NT2/D1 (cell line): ENCODE measurements around the gene SIGLEC12.

Source experiments
- DNase-seq: peaks from one replicate; pipeline ENCODE4 v3.0.0-alpha.2; 2011; ENCODE audit warnings: low read depth, low spot score
- H3K27me3 ChIP-seq: 2 replicates; pipeline ENCODE4 v1.6.0; 2011; ENCODE audit warnings: mild to moderate bottlenecking; ENCODE audit not compliant: insufficient read length, insufficient read depth
- H3K36me3 ChIP-seq: 2 replicates; pipeline ENCODE4 v1.6.1; 2011; ENCODE audit warnings: mild to moderate bottlenecking, low read length, mixed read lengths; ENCODE audit not compliant: insufficient read depth, insufficient read length
- H3K4me1 ChIP-seq: 2 replicates; pipeline ENCODE4 v1.5.1; 2011; ENCODE audit not compliant: insufficient read depth, insufficient read length
- H3K4me3 ChIP-seq: 2 replicates; pipeline ENCODE4 v1.5.1; 2011; ENCODE audit warnings: low read depth; ENCODE audit not compliant: insufficient read length
- H3K9ac ChIP-seq: 2 replicates; pipeline ENCODE4 v1.6.0; 2011; ENCODE audit warnings: low read depth; ENCODE audit not compliant: insufficient read length
- H3K9me3 ChIP-seq: 2 replicates; pipeline ENCODE4 v1.5.1; 2011; ENCODE audit warnings: mild to moderate bottlenecking, low read length; ENCODE audit not compliant: insufficient read depth
- SUZ12 ChIP-seq: IDR thresholded peaks from 2 replicates; pipeline ENCODE4 v1.6.1; 2011; ENCODE audit not compliant: insufficient read length, insufficient read depth; ENCODE audit errors: extremely low read depth
- YY1 ChIP-seq: IDR thresholded peaks from 2 replicates; pipeline ENCODE4 v1.6.1; 2011; ENCODE audit not compliant: insufficient read length, insufficient read depth
- ZNF274 ChIP-seq: IDR thresholded peaks from 2 replicates; pipeline ENCODE4 v1.6.1; 2011; ENCODE audit warnings: mild to moderate bottlenecking, low read depth, low read length

The SIGLEC12 gene

DNA sequence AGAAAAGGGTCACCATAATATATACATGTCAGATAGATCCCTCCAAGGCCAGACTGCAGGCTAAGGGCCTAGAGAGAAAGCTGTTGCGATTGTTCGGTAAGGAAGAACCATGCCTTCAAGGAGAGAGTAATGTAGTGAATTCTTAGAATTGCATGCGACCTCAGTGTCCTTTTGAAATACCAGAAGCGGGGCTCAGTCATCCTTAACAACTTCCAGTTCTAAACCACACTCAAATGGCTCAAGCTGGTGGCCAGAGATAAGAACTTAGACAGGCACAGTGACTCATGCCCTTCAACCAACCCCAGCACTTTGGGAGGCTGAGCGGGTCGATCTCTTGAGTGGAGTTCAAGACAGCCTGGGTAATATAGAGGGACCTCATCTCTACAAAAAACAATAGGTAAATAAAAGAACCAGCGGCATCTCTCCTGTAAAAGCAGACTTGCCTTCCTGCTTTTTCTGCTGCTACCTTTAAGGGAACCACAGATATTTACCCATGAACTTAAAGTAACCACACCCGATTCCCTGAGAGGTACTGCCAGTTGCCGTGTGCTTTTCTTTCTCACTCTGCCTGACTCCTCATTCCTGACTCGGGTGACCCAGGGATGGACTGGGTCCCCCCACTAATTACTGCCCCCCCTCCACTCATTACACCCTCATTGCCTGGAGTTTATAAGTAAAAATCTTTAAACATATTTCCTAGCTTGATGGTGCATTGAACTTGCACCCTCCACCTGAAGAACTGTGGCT is 45.2 kb upstream of the SIGLEC12 start:
- Histone ChIP-seq H3K36me3 (no peaks in the 10 kb centered on the region), H3K9ac (no peak overlapping the region), H3K27me3 (peaks cover 9% of the 10 kb centered on the region), H3K4me3 (no peak overlapping the region), H3K9me3 (peaks cover 5% of the 10 kb centered on the region; the same call in 1 of the 2 replicates), H3K4me1 (no peaks in the 10 kb centered on the region)
- TF ChIP-seq YY1 (no peak), ZNF274 (no peak), SUZ12 (no peak)
- no peak for DNase-seq

DNA sequence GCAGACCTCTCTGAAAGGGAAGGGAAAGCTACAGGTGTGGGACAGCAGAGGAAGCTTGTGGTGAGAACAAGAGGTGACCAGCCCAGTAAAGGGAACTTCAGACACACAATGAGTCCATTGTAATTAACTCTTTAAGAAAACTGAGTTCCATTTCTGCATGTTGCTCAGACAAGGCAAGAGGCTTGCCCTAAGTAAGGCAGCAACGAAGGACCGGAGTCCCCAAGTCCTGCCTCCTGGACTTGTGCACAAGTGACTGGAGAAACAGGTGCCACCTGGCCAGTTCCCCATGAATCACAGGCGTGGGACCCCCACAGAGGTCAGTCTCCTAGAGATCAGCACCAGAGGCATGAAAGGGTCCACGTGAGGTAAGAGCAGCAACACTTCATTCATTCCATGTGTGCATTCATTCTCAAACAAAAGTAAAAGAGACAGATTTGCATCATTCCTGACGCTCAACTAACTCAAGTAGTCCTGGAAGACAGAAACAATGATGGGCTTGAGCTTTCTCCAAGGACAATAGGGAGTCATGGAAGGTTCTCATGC is 44.6 kb upstream of the SIGLEC12 start:
- Histone ChIP-seq H3K36me3 (no peaks in the 10 kb centered on the region), H3K27me3 (peaks cover 3% of the 10 kb centered on the region), H3K4me3 (no peak overlapping the region), H3K9ac (no peak overlapping the region), H3K4me1 (no peaks in the 10 kb centered on the region), H3K9me3 (peaks cover 5% of the 10 kb centered on the region; the same call in 1 of the 2 replicates)
- no peak for DNase-seq
- TF ChIP-seq ZNF274 (no peak), YY1 (no peak), SUZ12 (no peak)

- Histone ChIP-seq H3K4me3 (no peak overlapping the region), H3K27me3 (peaks cover 2% of the 10 kb centered on the region), H3K9ac (no peak overlapping the region), H3K36me3 (no peaks in the 10 kb centered on the region), H3K4me1 (no peaks in the 10 kb centered on the region), H3K9me3 (peaks cover under 1% of the 10 kb centered on the region; the same call in 1 of the 2 replicates)
- TF ChIP-seq SUZ12 (no peak), YY1 (no peak), ZNF274 (no peak)
- DNase-seq, result no peak
Observed at GRCh38 chr19:51544038-51544437, 42.4 kb upstream of the SIGLEC12 start.

GRCh38 chr19:51542699-51543098 is 41.1 kb upstream of the SIGLEC12 start:
- H3K4me1 ChIP-seq, result no peaks in the 10 kb centered on the region
- no peaks in the 10 kb centered on the region for H3K27me3 ChIP-seq
- no peak overlapping the region for H3K4me3 ChIP-seq
- no peak overlapping the region for H3K9ac ChIP-seq
- no peak for DNase-seq
- H3K9me3 ChIP-seq, result no peaks in the 10 kb centered on the region
- H3K36me3 ChIP-seq, result no peaks in the 10 kb centered on the region
- TF ChIP-seq YY1, result no peak
- TF ChIP-seq ZNF274, result no peak
- no peak for TF ChIP-seq SUZ12

GRCh38 chr19:51541458-51542357 is 40.1 kb upstream of the SIGLEC12 start:
- no peak overlapping the region for H3K9ac ChIP-seq
- no peaks in the 10 kb centered on the region for H3K4me1 ChIP-seq
- no peaks in the 10 kb centered on the region for H3K36me3 ChIP-seq
- DNase-seq, result no peak
- H3K27me3 ChIP-seq, result no peaks in the 10 kb centered on the region
- no peaks in the 10 kb centered on the region for H3K9me3 ChIP-seq
- H3K4me3 ChIP-seq, result no peak overlapping the region
- TF ChIP-seq YY1 (no peak), ZNF274 (no peak), SUZ12 (no peak)

- no peak for TF ChIP-seq ZNF274
- Histone ChIP-seq H3K36me3 (no peaks in the 10 kb centered on the region), H3K9me3 (no peaks in the 10 kb centered on the region), H3K9ac (no peak overlapping the region), H3K27me3 (no peaks in the 10 kb centered on the region), H3K4me1 (no peaks in the 10 kb centered on the region), H3K4me3 (no peak overlapping the region)
- no peak for DNase-seq
Observed at GRCh38 chr19:51539821-51540366, 38.3 kb upstream of the SIGLEC12 start.

DNA sequence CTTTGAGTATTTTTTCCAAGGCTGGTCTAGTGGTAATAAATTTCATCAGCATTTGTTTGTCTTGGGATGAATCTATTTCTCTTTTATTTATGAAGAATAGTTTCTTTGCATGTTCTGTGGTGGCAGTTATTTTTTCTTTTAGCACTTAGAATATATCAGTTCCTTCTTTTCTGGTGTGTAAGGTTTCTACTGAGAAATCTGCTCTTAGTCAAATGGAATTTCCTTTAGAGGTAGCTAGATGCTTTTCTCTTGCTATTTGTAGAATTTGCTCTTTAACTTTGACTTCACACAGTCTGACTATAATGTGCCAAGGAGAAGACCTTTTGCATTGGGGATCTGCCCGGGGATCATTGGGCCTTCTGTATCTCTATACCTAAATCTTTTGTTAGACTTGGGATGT is 33.9 kb upstream of the SIGLEC12 start:
- Histone ChIP-seq H3K4me3 (no peak overlapping the region), H3K27me3 (no peaks in the 10 kb centered on the region), H3K9ac (no peak overlapping the region), H3K36me3 (no peaks in the 10 kb centered on the region), H3K9me3 (no peaks in the 10 kb centered on the region), H3K4me1 (no peaks in the 10 kb centered on the region)
- TF ChIP-seq YY1 (no peak), ZNF274 (no peak), SUZ12 (no peak)
- DNase-seq, result no peak
